Activated CD4-positive, alpha-beta T cell treated with anti-CD3 and anti-CD28 coated beads, Interleukin-2, amount 10 ng/mL, durations not matched to agents 7 days and 5 days (primary cell): ENCODE data around the gene DENND1A. TPM values are rescaled to one million over a fixed set of nuclear protein-coding genes. Genes with fewer than 3 reads are reported as not detected.
"Not testable (repeated sequence)": the region's sequence is repeated elsewhere in the genome, so short reads cannot be mapped to it uniquely, and the experiment has no call there.

ENCODE experiments used
- CTCF ChIA-PET: fragments of 350-600 bp; sonication (Branson Sonifier 250); formaldehyde crosslinking; loops from one replicate; lab custom pipeline; 2021; ENCODE audit warnings: antibody characterized with exemption; lab: Charles Lee
- POLR2A ChIA-PET: fragments of 350-600 bp; sonication (Branson Sonifier 250); formaldehyde crosslinking; loops from one replicate; lab custom pipeline; 2021; ENCODE audit warnings: antibody characterized with exemption; lab: Charles Lee
- DNase-seq: peaks from one replicate; pipeline ENCODE4 v3.0.0-alpha.2; 2020
- H3K27ac Mint-ChIP-seq: one replicate; pipeline ENCODE4 v1.8.0; 2021; ENCODE audit warnings: mild to moderate bottlenecking, moderate library complexity, mixed read lengths
- H3K27me3 Mint-ChIP-seq: one replicate; pipeline ENCODE4 v1.8.0; 2021; ENCODE audit warnings: mixed read lengths
- H3K36me3 Mint-ChIP-seq: one replicate; pipeline ENCODE4 v1.8.0; 2021; ENCODE audit warnings: low read depth, mixed read lengths
- H3K4me1 Mint-ChIP-seq: one replicate; pipeline ENCODE4 v1.8.0; 2021; ENCODE audit warnings: mixed read lengths
- H3K4me3 Mint-ChIP-seq: one replicate; pipeline ENCODE4 v1.8.0; 2021; ENCODE audit warnings: mild to moderate bottlenecking, moderate library complexity, mixed read lengths
- H3K9me3 Mint-ChIP-seq: one replicate; pipeline ENCODE4 v1.8.0; 2021; ENCODE audit warnings: mixed read lengths
- total RNA-seq, 2 experiments: library from RNA; stranded (reverse); gene quantifications; one replicate each; pipeline ENCODE4 v1.2.3, GENCODE V29; 2021

Gene DENND1A
- total RNA-seq, 2 experiments from 2014 or later = 15.5 to 21.2 TPM

- Mint-ChIP-seq H3K4me3 (no peak overlapping the region), H3K27ac (no peak overlapping the region), H3K36me3 (no peaks in the 10 kb centered on the region), H3K27me3 (no peaks in the 10 kb centered on the region), H3K4me1 (no peaks in the 10 kb centered on the region), H3K9me3 (no peaks in the 10 kb centered on the region)
- no peak for DNase-seq
- CTCF ChIA-PET = interaction anchor here (0.7 kb wide), 1 partner anchor 124 kb away, joined by 3 read pairs; no protein-coding TSS in a partner anchor
- POLR2A ChIA-PET = no interaction called here
Measured at GRCh38 chr9:123438821-123439220, 491.1 kb downstream of the DENND1A start.

GRCh38 chr9:123438321-123438720 is 491.6 kb downstream of the DENND1A start:
- H3K4me1 Mint-ChIP-seq = no peaks in the 10 kb centered on the region
- POLR2A ChIA-PET = no interaction called here

GRCh38 chr9:123437201-123437600 is 492.7 kb downstream of the DENND1A start:
- Mint-ChIP-seq H3K27me3 (no peaks in the 10 kb centered on the region), H3K9me3 (no peaks in the 10 kb centered on the region), H3K4me3 (no peak overlapping the region), H3K36me3 (no peaks in the 10 kb centered on the region), H3K4me1 (no peaks in the 10 kb centered on the region), H3K27ac (no peak overlapping the region)
- POLR2A ChIA-PET = no interaction called here
- no peak for DNase-seq
- CTCF ChIA-PET = no interaction called here

More at GRCh38 chr9:123438321-123438720, 491.6 kb downstream of the DENND1A start:
- no peaks in the 10 kb centered on the region for H3K36me3 Mint-ChIP-seq
- no peak overlapping the region for H3K4me3 Mint-ChIP-seq
- H3K27me3 Mint-ChIP-seq = no peaks in the 10 kb centered on the region
- DNase-seq = no peak
- no peak overlapping the region for H3K27ac Mint-ChIP-seq
- no peaks in the 10 kb centered on the region for H3K9me3 Mint-ChIP-seq
- CTCF ChIA-PET = interaction anchor here (0.6 to 0.7 kb wide), 2 partner anchors 32 to 125 kb away, joined by 3 read pairs; no protein-coding TSS in a partner anchor

- H3K27me3 Mint-ChIP-seq = no peaks in the 10 kb centered on the region
- no peaks in the 10 kb centered on the region for H3K4me1 Mint-ChIP-seq
- CTCF ChIA-PET = interaction anchor here (0.6 to 1.4 kb wide), 2 partner anchors 9 to 448 kb away, joined by 3 to 4 read pairs; no protein-coding TSS in a partner anchor
- H3K4me3 Mint-ChIP-seq = no peak overlapping the region
- POLR2A ChIA-PET = no interaction called here
- H3K36me3 Mint-ChIP-seq = no peaks in the 10 kb centered on the region
- H3K9me3 Mint-ChIP-seq = no peaks in the 10 kb centered on the region
- H3K27ac Mint-ChIP-seq = no peak overlapping the region
- no peak for DNase-seq
Measured at GRCh38 chr9:123435471-123435870, 494.5 kb downstream of the DENND1A start.

DNA sequence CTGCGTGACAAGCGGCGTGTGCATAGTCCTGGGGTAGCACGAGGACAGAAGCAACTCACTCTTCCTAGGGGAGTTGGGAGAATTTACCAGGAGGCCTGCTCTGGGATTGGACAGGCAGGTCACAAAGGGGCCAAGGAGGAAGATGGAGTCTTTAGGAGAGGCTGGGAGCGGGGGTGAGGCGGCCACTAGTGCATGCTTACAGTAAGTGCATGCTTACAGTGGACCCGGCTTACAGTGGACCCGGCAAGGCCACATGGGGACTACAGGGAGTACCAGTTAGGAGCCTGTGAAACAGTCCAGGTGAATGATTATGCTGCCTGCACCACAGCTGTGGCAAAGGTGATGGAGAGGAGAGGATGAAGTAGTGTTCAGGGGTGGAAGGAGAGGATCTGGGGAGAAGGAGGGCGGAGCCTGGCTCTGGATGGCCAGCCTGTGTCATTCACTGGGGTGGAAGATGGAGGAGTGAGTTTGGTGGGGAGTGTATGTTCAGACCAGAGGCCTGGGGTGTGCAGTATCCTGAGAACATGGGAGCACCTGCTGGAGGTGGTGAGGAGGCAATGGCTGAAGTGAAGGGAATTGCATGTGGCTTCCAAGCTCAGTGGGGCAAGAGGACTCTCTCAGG is 495.2 kb downstream of the DENND1A start:
- ChIA-PET POLR2A (no interaction called here), CTCF (interaction anchor here (0.6 to 1.4 kb wide), 2 partner anchors 8 to 448 kb away, joined by 3 to 4 read pairs; no protein-coding TSS in a partner anchor)
- Mint-ChIP-seq H3K36me3 (no peaks in the 10 kb centered on the region), H3K27ac (no peak overlapping the region), H3K4me1 (no peaks in the 10 kb centered on the region), H3K4me3 (no peak overlapping the region), H3K27me3 (no peaks in the 10 kb centered on the region), H3K9me3 (no peaks in the 10 kb centered on the region)
- no peak for DNase-seq

GRCh38 chr9:123432331-123433236 is 497.3 kb downstream of the DENND1A start:
- Mint-ChIP-seq H3K4me3 (no peak overlapping the region), H3K36me3 (peaks cover 5% of the 10 kb centered on the region), H3K4me1 (no peaks in the 10 kb centered on the region), H3K27ac (no peak overlapping the region), H3K27me3 (no peaks in the 10 kb centered on the region), H3K9me3 (no peaks in the 10 kb centered on the region)
- ChIA-PET POLR2A (no interaction called here), CTCF (interaction anchor here (1.2 to 1.4 kb wide), 2 partner anchors 9 to 22 kb away, joined by 3 read pairs; no protein-coding TSS in a partner anchor)
- no peak for DNase-seq

GRCh38 chr9:123431581-123431980 is 498.3 kb downstream of the DENND1A start:
- H3K27ac Mint-ChIP-seq = no peak overlapping the region
- no peak overlapping the region for H3K4me3 Mint-ChIP-seq
- no peaks in the 10 kb centered on the region for H3K9me3 Mint-ChIP-seq

GRCh38 chr9:123428450-123428849 is 501.5 kb downstream of the DENND1A start:
- CTCF ChIA-PET, DNase-seq, H3K27me3 Mint-ChIP-seq, H3K36me3 Mint-ChIP-seq, H3K4me1 Mint-ChIP-seq, POLR2A ChIA-PET, H3K4me3 Mint-ChIP-seq, H3K9me3 Mint-ChIP-seq, H3K27ac Mint-ChIP-seq: not testable (repeated sequence)

More at GRCh38 chr9:123431581-123431980, 498.3 kb downstream of the DENND1A start:
- Mint-ChIP-seq H3K27me3 (no peaks in the 10 kb centered on the region), H3K4me1 (no peaks in the 10 kb centered on the region), H3K36me3 (peaks cover 5% of the 10 kb centered on the region)
- no peak for DNase-seq
- CTCF ChIA-PET = interaction anchor here (0.5 to 1.2 kb wide), 2 partner anchors 12 to 21 kb away, joined by 3 read pairs; no protein-coding TSS in a partner anchor
- POLR2A ChIA-PET = no interaction called here

GRCh38 chr9:123426406-123426805 is 503.5 kb downstream of the DENND1A start:
- Mint-ChIP-seq H3K36me3 (peaks cover 5% of the 10 kb centered on the region), H3K9me3 (no peaks in the 10 kb centered on the region), H3K4me1 (no peaks in the 10 kb centered on the region), H3K27ac (no peak overlapping the region), H3K4me3 (no peak overlapping the region), H3K27me3 (no peaks in the 10 kb centered on the region)
- POLR2A ChIA-PET = no interaction called here
- no peak for DNase-seq
- CTCF ChIA-PET = interaction anchor here (0.9 kb wide), 1 partner anchor 9 kb away, joined by 4 read pairs; no protein-coding TSS in a partner anchor

DNA sequence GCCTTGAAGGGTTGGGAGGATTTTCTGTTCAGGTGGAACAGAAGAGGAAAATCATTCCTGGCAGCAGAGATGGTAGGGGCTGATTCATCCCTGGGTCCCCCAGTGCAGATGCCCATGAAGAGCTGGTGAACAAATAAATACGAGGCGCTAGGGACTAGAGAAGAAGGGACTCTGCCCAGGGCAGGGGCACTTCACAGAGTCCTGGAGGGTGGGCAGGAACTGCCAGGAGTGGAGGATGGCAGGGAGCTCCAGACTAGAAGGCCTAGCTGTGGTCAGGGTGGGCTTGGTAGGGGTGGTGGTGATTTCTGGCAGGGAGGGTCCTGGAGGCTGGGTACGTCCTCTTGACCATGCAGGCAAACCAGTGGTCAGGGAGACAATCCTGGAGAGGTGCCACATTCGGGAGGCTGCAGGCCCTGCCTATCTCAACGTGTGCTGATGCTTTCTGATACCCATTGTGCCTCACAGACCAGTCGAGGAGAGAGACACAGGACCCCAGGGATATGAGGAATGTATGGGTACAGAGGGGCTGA is 504.0 kb downstream of the DENND1A start:
- H3K4me1 Mint-ChIP-seq = no peaks in the 10 kb centered on the region
- no peaks in the 10 kb centered on the region for H3K27me3 Mint-ChIP-seq
- H3K4me3 Mint-ChIP-seq = no peak overlapping the region
- no peak overlapping the region for H3K27ac Mint-ChIP-seq
- POLR2A ChIA-PET = no interaction called here
- CTCF ChIA-PET = interaction anchor here (0.9 kb wide), 1 partner anchor 9 kb away, joined by 4 read pairs; no protein-coding TSS in a partner anchor
- peaks cover 5% of the 10 kb centered on the region for H3K36me3 Mint-ChIP-seq
- DNase-seq = no peak
- no peaks in the 10 kb centered on the region for H3K9me3 Mint-ChIP-seq

GRCh38 chr9:123425261-123425821 is 504.6 kb downstream of the DENND1A start:
- Mint-ChIP-seq H3K4me3 (no peak overlapping the region), H3K4me1 (no peaks in the 10 kb centered on the region), H3K27me3 (no peaks in the 10 kb centered on the region), H3K27ac (no peak overlapping the region), H3K36me3 (peaks cover 5% of the 10 kb centered on the region), H3K9me3 (no peaks in the 10 kb centered on the region)
- no peak for DNase-seq
- ChIA-PET CTCF (no interaction called here), POLR2A (no interaction called here)

- H3K36me3 Mint-ChIP-seq = peaks cover 5% of the 10 kb centered on the region
- CTCF ChIA-PET = no interaction called here
- no peaks in the 10 kb centered on the region for H3K27me3 Mint-ChIP-seq
- DNase-seq = no peak
- no peaks in the 10 kb centered on the region for H3K9me3 Mint-ChIP-seq
- POLR2A ChIA-PET = interaction anchor here (0.6 kb wide), 1 partner anchor 9 kb away, joined by 3 read pairs; no protein-coding TSS in a partner anchor
- H3K27ac Mint-ChIP-seq = no peak overlapping the region
- no peak overlapping the region for H3K4me3 Mint-ChIP-seq
- no peaks in the 10 kb centered on the region for H3K4me1 Mint-ChIP-seq
Measured at GRCh38 chr9:123424552-123425225, 505.2 kb downstream of the DENND1A start.
